SK-N-MC (cell line): Measurements from ENCODE around the gene BCR.
"Not testable (repeated sequence)": the region's sequence is repeated elsewhere in the genome, so short reads cannot be mapped to it uniquely, and the experiment has no call there.

Experiments used
- EZH2 ChIP-seq: fragments of 200-600 bp; sonication (generic); IDR thresholded peaks from one replicate; pipeline ENCODE4 v1.6.1; 2017; ENCODE audit warnings: antibody characterized with exemption
- FOXP2 ChIP-seq: optimal IDR thresholded peaks from 2 replicates; pipeline ENCODE3; 2011; ENCODE audit warnings: mild to moderate bottlenecking, moderate library complexity; ENCODE audit not compliant: insufficient read depth; ENCODE audit errors: extremely low read length, control extremely low read depth
- POLR2AphosphoS5 ChIP-seq: IDR thresholded peaks from 2 replicates; pipeline ENCODE4 v1.6.1; 2012; ENCODE audit warnings: mild to moderate bottlenecking, low read depth, low read length, borderline replicate concordance

DNA sequence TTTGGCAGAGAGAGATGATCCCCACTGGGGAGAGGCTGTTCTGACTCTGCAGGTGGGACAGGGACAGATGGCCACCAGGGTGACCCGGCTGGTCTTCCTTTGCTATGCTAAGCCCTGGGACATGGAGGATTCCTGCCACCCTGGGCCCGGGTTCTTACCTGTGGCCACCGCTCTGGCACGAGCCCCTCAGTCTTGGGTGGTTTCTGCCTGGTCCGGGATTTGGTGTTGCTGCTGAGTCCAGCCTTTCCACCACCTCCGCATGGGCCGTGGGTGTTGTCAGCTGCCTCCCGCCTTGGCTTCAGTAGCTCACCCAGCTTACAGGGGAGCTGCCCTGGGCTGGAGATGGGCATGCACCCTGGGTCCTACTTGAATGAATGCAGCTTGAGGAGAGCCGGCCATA lies 138.0 kb downstream of the BCR start:
- TF ChIP-seq POLR2AphosphoS5, EZH2, FOXP2: not testable (repeated sequence)
